HG03060 (cell line): ENCODE data around the gene UFD1.

Experiments used
- ATAC-seq: cut with Tn5 transposase; IDR thresholded peaks from one replicate; pipeline ENCODE4 v1.9.1; 2021; ENCODE audit warnings: low read depth, moderate number of reproducible peaks; ENCODE audit not compliant: unreplicated experiment

The UFD1 gene

GRCh38 chr22:19516378-19517170 lies 37.6 kb upstream of the UFD1 start:
- ATAC-seq, result no peak

- ATAC-seq, result no peak
Measured at GRCh38 chr22:19515654-19516377, 36.8 kb upstream of the UFD1 start.

GRCh38 chr22:19514831-19515565 lies 36.0 kb upstream of the UFD1 start:
- ATAC-seq, result no peak

- ATAC-seq, result no peak
Measured at GRCh38 chr22:19513823-19514222, 34.8 kb upstream of the UFD1 start.

GRCh38 chr22:19510919-19511341 lies 31.9 kb upstream of the UFD1 start:
- ATAC-seq, result no peak

- no peak for ATAC-seq
Measured at GRCh38 chr22:19509923-19510322, 30.9 kb upstream of the UFD1 start.

GRCh38 chr22:19509191-19509590 lies 30.2 kb upstream of the UFD1 start:
- no peak for ATAC-seq

GRCh38 chr22:19508024-19508776 lies 29.2 kb upstream of the UFD1 start:
- no peak for ATAC-seq

GRCh38 chr22:19507534-19507861 lies 28.5 kb upstream of the UFD1 start:
- ATAC-seq, result no peak

- no peak for ATAC-seq
Measured at GRCh38 chr22:19506212-19506611, 27.2 kb upstream of the UFD1 start.

GRCh38 chr22:19505735-19506126 lies 26.7 kb upstream of the UFD1 start:
- no peak for ATAC-seq

GRCh38 chr22:19504900-19505734 lies 26.1 kb upstream of the UFD1 start:
- no peak for ATAC-seq

- ATAC-seq, result no peak
Measured at GRCh38 chr22:19503869-19504268, 24.9 kb upstream of the UFD1 start.

GRCh38 chr22:19503367-19503766 lies 24.4 kb upstream of the UFD1 start:
- ATAC-seq, result no peak

GRCh38 chr22:19501897-19502447 lies 23.0 kb upstream of the UFD1 start:
- no peak for ATAC-seq

- ATAC-seq, result no peak
Measured at GRCh38 chr22:19499880-19500242, 20.9 kb upstream of the UFD1 start.

GRCh38 chr22:19499236-19499879 lies 20.4 kb upstream of the UFD1 start:
- ATAC-seq, result no peak

- ATAC-seq, result no peak
Measured at GRCh38 chr22:19498866-19499190, 19.8 kb upstream of the UFD1 start.

- no peak for ATAC-seq
Measured at GRCh38 chr22:19498154-19498865, 19.3 kb upstream of the UFD1 start.
